PC-3 (cell line): ENCODE measurements around the gene ZNF101. TPM values are rescaled to one million over a fixed set of nuclear protein-coding genes. Genes with fewer than 3 reads are reported as not detected.

Source experiments
- ATAC-seq: fragments of 200-7000 bp; cut with Tn5 transposase; 2 replicates; pipeline ENCODE4 v1.9.1; 2020; ENCODE audit warnings: mild to moderate bottlenecking, moderate library complexity
- BruUV-seq: library from RNA; stranded (reverse); fragments of 400-500 nt; replicated peaks from 2 replicates; lab custom pipeline; 2021; lab: Mats Ljungman, UMichigan
- CTCF ChIA-PET: fragments of 300-600 bp; sonication (Branson Sonifier 250); formaldehyde crosslinking; loops from one replicate; lab custom pipeline; 2022; ENCODE audit warnings: antibody characterized with exemption; lab: Charles Lee
- POLR2A ChIA-PET: fragments of 300-600 bp; sonication (Branson Sonifier 250); formaldehyde crosslinking; loops from one replicate; lab custom pipeline; 2022; ENCODE audit warnings: antibody characterized with exemption; ENCODE audit not compliant: unreplicated experiment; lab: Charles Lee
- DNase-seq: peaks from one replicate; pipeline ENCODE4 v3.0.0-alpha.2; 2015
- H2AFZ ChIP-seq: fragments of 300-600 bp; sonication (generic); 2 replicates; pipeline ENCODE4 v1.6.0; 2016; ENCODE audit warnings: antibody characterized with exemption, low read length
- H3F3A ChIP-seq: fragments of 300-600 bp; sonication (generic); one replicate; pipeline ENCODE4 v1.6.0; 2017; ENCODE audit warnings: antibody characterized with exemption, low read length, control low read depth, mild to moderate bottlenecking; ENCODE audit not compliant: unreplicated experiment
- H3K27ac ChIP-seq: fragments of 300-600 bp; sonication (generic); 2 replicates; pipeline ENCODE4 v1.5.1; 2016; ENCODE audit warnings: mild to moderate bottlenecking, low read length
- H3K27me3 ChIP-seq: fragments of 300-600 bp; sonication (generic); 2 replicates; pipeline ENCODE4 v1.6.1; 2016; ENCODE audit warnings: low read length, mixed read lengths
- H3K36me3 ChIP-seq: fragments of 300-600 bp; sonication (generic); 2 replicates; pipeline ENCODE4 v1.6.1; 2016; ENCODE audit warnings: low read depth, mixed run types, low read length, mixed read lengths
- H3K4me1 ChIP-seq: fragments of 300-600 bp; sonication (generic); 2 replicates; pipeline ENCODE4 v1.5.1; 2016; ENCODE audit warnings: low read length; ENCODE audit not compliant: insufficient read depth
- H3K4me2 ChIP-seq: fragments of 300-600 bp; sonication (generic); 2 replicates; pipeline ENCODE4 v1.6.0; 2016; ENCODE audit warnings: low read length
- H3K4me3 ChIP-seq: fragments of 300-600 bp; sonication (generic); 2 replicates; pipeline ENCODE4 v1.5.1; 2016; ENCODE audit warnings: mild to moderate bottlenecking, low read length, mixed read lengths
- H3K79me2 ChIP-seq: fragments of 300-600 bp; sonication (generic); 2 replicates; pipeline ENCODE4 v1.6.1; 2017; ENCODE audit warnings: low read length, mixed read lengths
- H3K9ac ChIP-seq: fragments of 300-600 bp; sonication (generic); 2 replicates; pipeline ENCODE4 v1.6.0; 2016; ENCODE audit warnings: mild to moderate bottlenecking, low read length
- H3K9me2 ChIP-seq: fragments of 300-600 bp; sonication (generic); replicated peaks from 2 replicates; pipeline ENCODE4 v1.6.1; 2016; ENCODE audit warnings: mixed run types, low read length, mixed read lengths
- H3K9me3 ChIP-seq: fragments of 300-600 bp; sonication (generic); 2 replicates; pipeline ENCODE4 v1.6.1; 2016; ENCODE audit warnings: low read length, mixed read lengths
- H4K20me1 ChIP-seq: fragments of 300-600 bp; sonication (generic); 2 replicates; pipeline ENCODE4 v1.6.1; 2016; ENCODE audit warnings: low read length, mixed read lengths
- CTCF ChIP-seq: fragments of 300-600 bp; sonication (generic); conservative IDR thresholded peaks from 2 replicates; pipeline ENCODE4 v1.5.1; 2017; ENCODE audit warnings: antibody characterized with exemption, low read depth, mild to moderate bottlenecking, low read length
- EZH2 ChIP-seq: fragments of 300-600 bp; sonication (generic); IDR thresholded peaks from one replicate; pipeline ENCODE4 v1.6.1; 2017; ENCODE audit warnings: antibody characterized with exemption, mild to moderate bottlenecking, low read length; ENCODE audit not compliant: unreplicated experiment
- EZH2phosphoT487 ChIP-seq: fragments of 300-600 bp; sonication (generic); IDR thresholded peaks from 2 replicates; pipeline ENCODE4 v1.6.1; 2018; ENCODE audit warnings: mild to moderate bottlenecking, antibody characterized with exemption, low read length, borderline replicate concordance
- intact Hi-C: fragments of 100-400 bp; cut with micrococcal nuclease; formaldehyde crosslinking; loops from 2 replicates; pipeline ENCODE4 v1.9.0; 2023
- total RNA-seq: library from RNA; depleted of rRNA; stranded (reverse); fragments of >200 nt; gene quantifications from 2 replicates; pipeline ENCODE4 v1.2.3, GENCODE V29; 2014

Gene ZNF101
- total RNA-seq, 1 experiment from 2014 or later: 11.0 TPM

- no peak for TF ChIP-seq CTCF
- no peak for TF ChIP-seq EZH2phosphoT487
- TF ChIP-seq EZH2: no peak
- no peaks in the 10 kb centered on the region for H3K4me1 ChIP-seq
- H4K20me1 ChIP-seq: no peaks in the 10 kb centered on the region
- H3K79me2 ChIP-seq: no peaks in the 10 kb centered on the region
- H3K9me3 ChIP-seq: peaks cover 39% of the 10 kb centered on the region
- no peak for ATAC-seq
- H3K9ac ChIP-seq: no peak overlapping the region
- peaks cover 24% of the 10 kb centered on the region for H3K36me3 ChIP-seq
- H3K27ac ChIP-seq: no peak overlapping the region
- no peaks in the 10 kb centered on the region for H3K9me2 ChIP-seq
- H3F3A ChIP-seq: no peaks in the 10 kb centered on the region
- no peak for DNase-seq
- intact Hi-C loops: no loop called here
- no peak overlapping the region for H3K4me3 ChIP-seq
- H3K27me3 ChIP-seq: no peaks in the 10 kb centered on the region
- POLR2A ChIA-PET: interaction anchor here (0.6 kb wide), 1 partner anchor 1846 kb away, joined by 3 read pairs; no protein-coding TSS in a partner anchor
- CTCF ChIA-PET: no interaction called here
- no peak overlapping the region for H3K4me2 ChIP-seq
- H2AFZ ChIP-seq: no peak overlapping the region
- no TSS peak for BruUV-seq
Observed at GRCh38 chr19:19704836-19705235, 36.2 kb downstream of the ZNF101 start.

- Histone ChIP-seq H3K27ac (no peak overlapping the region), H2AFZ (no peak overlapping the region), H3K27me3 (no peaks in the 10 kb centered on the region), H4K20me1 (no peaks in the 10 kb centered on the region), H3K4me1 (no peaks in the 10 kb centered on the region), H3K9ac (no peak overlapping the region), H3K79me2 (no peaks in the 10 kb centered on the region), H3K4me3 (peak overlapping the region; percentile 30; the same call in 1 of the 2 replicates), H3K9me2 (no peaks in the 10 kb centered on the region), H3F3A (no peaks in the 10 kb centered on the region), H3K36me3 (peaks cover 79% of the 10 kb centered on the region), H3K4me2 (no peak overlapping the region), H3K9me3 (peaks cover 79% of the 10 kb centered on the region)
- intact Hi-C loops: no loop called here
- no peak for ATAC-seq
- CTCF ChIA-PET: no interaction called here
- POLR2A ChIA-PET: no interaction called here
- BruUV-seq: no TSS peak
- no peak for DNase-seq
- TF ChIP-seq EZH2phosphoT487: no peak
- no peak for TF ChIP-seq EZH2
- no peak for TF ChIP-seq CTCF
Observed at GRCh38 chr19:19710506-19710905, 41.9 kb downstream of the ZNF101 start.

DNA sequence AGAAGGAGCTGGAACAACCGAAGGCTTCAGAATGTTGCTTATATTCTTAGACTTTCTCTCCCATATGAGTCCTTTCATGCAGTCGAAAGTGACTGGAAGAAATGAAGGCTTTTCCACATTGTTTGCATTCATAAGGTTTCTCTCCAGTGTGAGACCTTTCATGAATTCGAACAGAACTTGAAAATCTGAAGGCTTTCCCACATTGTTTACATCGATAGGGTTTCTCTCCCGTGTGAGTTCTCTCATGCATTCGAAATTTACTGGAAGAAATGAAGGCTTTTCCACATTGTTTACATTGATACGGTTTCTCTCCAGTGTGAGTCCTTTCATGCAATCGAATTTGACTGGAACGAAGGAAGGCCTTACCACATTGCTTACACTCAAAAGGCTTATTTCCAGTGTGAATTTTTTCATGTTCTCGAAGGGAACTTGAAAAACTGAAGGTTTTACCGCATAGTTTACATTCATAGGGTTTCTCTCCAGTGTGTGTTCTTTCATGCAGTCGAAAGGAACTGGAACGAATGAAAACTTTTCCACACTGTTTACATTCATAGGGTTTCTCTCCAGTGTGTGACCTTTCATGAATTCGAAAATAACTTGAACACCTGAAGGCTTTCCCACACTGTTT is 42.8 kb downstream of the ZNF101 start:
- no peaks in the 10 kb centered on the region for H4K20me1 ChIP-seq
- no peak overlapping the region for H3K9ac ChIP-seq
- H3K36me3 ChIP-seq: peaks cover 89% of the 10 kb centered on the region
- BruUV-seq: no TSS peak
- ChIA-PET CTCF (no interaction called here), POLR2A (no interaction called here)
- H3K4me3 ChIP-seq: peak overlapping the region; percentile 30; the same call in 1 of the 2 replicates
- H2AFZ ChIP-seq: no peak overlapping the region
- no peaks in the 10 kb centered on the region for H3K4me1 ChIP-seq
- no peak overlapping the region for H3K4me2 ChIP-seq
- H3K27me3 ChIP-seq: no peaks in the 10 kb centered on the region
- no peak for TF ChIP-seq EZH2phosphoT487
- no peak for TF ChIP-seq EZH2
- TF ChIP-seq CTCF: no peak
- H3K79me2 ChIP-seq: no peaks in the 10 kb centered on the region
- ATAC-seq: no peak
- no peak overlapping the region for H3K27ac ChIP-seq
- H3F3A ChIP-seq: no peaks in the 10 kb centered on the region
- H3K9me2 ChIP-seq: no peaks in the 10 kb centered on the region
- no peak for DNase-seq
- intact Hi-C loops: no loop called here
- H3K9me3 ChIP-seq: peaks cover 83% of the 10 kb centered on the region
